ENCODE results near the gene FSCN2. TPM values are rescaled to one million over a fixed set of nuclear protein-coding genes. Genes with fewer than 3 reads are reported as not detected.

Gene FSCN2
- total and polyA plus RNA-seq, 2 donors (not counting 1 experiment from before 2014, with no cell fraction given): 0.35 to 2.0 TPM

- no peak overlapping the region for H2AFZ ChIP-seq (ENCODE audit: low read length)
- no peak overlapping the region for H3K4me2 ChIP-seq (ENCODE audit: extremely low read depth, insufficient read depth, low read length)
- no peaks in the 10 kb centered on the region for H3K9me3 ChIP-seq (ENCODE audit: control insufficient read depth, insufficient read depth, low read depth, low read length)
- H3K4me1 ChIP-seq (ENCODE audit: control insufficient read depth, extremely low read depth, insufficient read depth, low read length): no peaks in the 10 kb centered on the region
- TF ChIP-seq EZH2 (IDR thresholded peaks at IDR 0.05; ENCODE audit: low read length, missing control alignments) (no peak), CTCF (conservative IDR thresholded peaks at IDR 0.05 in 1 of 2, IDR thresholded peaks at IDR 0.05 in 1 of 2; ENCODE audit: low read depth in 1 of 2, low read length in 2 of 2) (no peak)
- no peak overlapping the region for H3K27ac ChIP-seq (ENCODE audit: insufficient read depth, low read length)
- H4K20me1 ChIP-seq (ENCODE audit: control insufficient read depth, extremely low read depth, insufficient read depth, low read length): no peaks in the 10 kb centered on the region
- no peak for DNase-seq (ENCODE audit: low read depth in 2 of 2)
- no peak overlapping the region for H3K4me3 ChIP-seq (replicated peaks in 1 of 4; ENCODE audit: control extremely low read depth in 1 of 4, insufficient read depth in 1 of 4, low read depth in 3 of 4, low read length in 4 of 4)
- H3K27me3 ChIP-seq (ENCODE audit: control insufficient read depth, insufficient read depth, low read length): no peaks in the 10 kb centered on the region
- peaks cover 42% of the 10 kb centered on the region for H3K36me3 ChIP-seq (ENCODE audit: control insufficient read depth, insufficient read depth, low read length)
- H3K9ac ChIP-seq (ENCODE audit: insufficient read depth, low read length): no peak overlapping the region
- H3K79me2 ChIP-seq (ENCODE audit: control insufficient read depth, insufficient read depth, low read length): peaks cover 9% of the 10 kb centered on the region
Observed at GRCh38 chr17:81545160-81545949, 17.2 kb downstream of the FSCN2 start.

GRCh38 chr17:81546906-81547613 is 18.9 kb downstream of the FSCN2 start:
- peaks cover 24% of the 10 kb centered on the region for H3K79me2 ChIP-seq (ENCODE audit: control insufficient read depth, insufficient read depth, low read length)

More at GRCh38 chr17:81546906-81547613, 18.9 kb downstream of the FSCN2 start:
- no peak overlapping the region for H3K4me2 ChIP-seq (ENCODE audit: extremely low read depth, insufficient read depth, low read length)
- no peaks in the 10 kb centered on the region for H4K20me1 ChIP-seq (ENCODE audit: control insufficient read depth, extremely low read depth, insufficient read depth, low read length)
- H3K9me3 ChIP-seq (ENCODE audit: control insufficient read depth, insufficient read depth, low read depth, low read length): no peaks in the 10 kb centered on the region
- H3K4me1 ChIP-seq (ENCODE audit: control insufficient read depth, extremely low read depth, insufficient read depth, low read length): peaks cover 3% of the 10 kb centered on the region
- no peaks in the 10 kb centered on the region for H3K27me3 ChIP-seq (ENCODE audit: control insufficient read depth, insufficient read depth, low read length)
- no peak for TF ChIP-seq EZH2 (IDR thresholded peaks at IDR 0.05; ENCODE audit: low read length, missing control alignments)
- no peak for TF ChIP-seq CTCF (conservative IDR thresholded peaks at IDR 0.05 in 1 of 2, IDR thresholded peaks at IDR 0.05 in 1 of 2; ENCODE audit: low read depth in 1 of 2, low read length in 2 of 2)
- H3K4me3 ChIP-seq (replicated peaks in 1 of 4; ENCODE audit: control extremely low read depth in 1 of 4, insufficient read depth in 1 of 4, low read depth in 3 of 4, low read length in 4 of 4): no peak overlapping the region
- no peak for DNase-seq (ENCODE audit: low read depth in 2 of 2)
- H3K27ac ChIP-seq (ENCODE audit: insufficient read depth, low read length): no peak overlapping the region
- H3K9ac ChIP-seq (ENCODE audit: insufficient read depth, low read length): no peak overlapping the region
- no peak overlapping the region for H2AFZ ChIP-seq (ENCODE audit: low read length)
- peaks cover 38% of the 10 kb centered on the region for H3K36me3 ChIP-seq (ENCODE audit: control insufficient read depth, insufficient read depth, low read length)

All from fibroblast of lung (primary cell).